ENCODE results near the gene CBFA2T3.

Gene CBFA2T3

DNA sequence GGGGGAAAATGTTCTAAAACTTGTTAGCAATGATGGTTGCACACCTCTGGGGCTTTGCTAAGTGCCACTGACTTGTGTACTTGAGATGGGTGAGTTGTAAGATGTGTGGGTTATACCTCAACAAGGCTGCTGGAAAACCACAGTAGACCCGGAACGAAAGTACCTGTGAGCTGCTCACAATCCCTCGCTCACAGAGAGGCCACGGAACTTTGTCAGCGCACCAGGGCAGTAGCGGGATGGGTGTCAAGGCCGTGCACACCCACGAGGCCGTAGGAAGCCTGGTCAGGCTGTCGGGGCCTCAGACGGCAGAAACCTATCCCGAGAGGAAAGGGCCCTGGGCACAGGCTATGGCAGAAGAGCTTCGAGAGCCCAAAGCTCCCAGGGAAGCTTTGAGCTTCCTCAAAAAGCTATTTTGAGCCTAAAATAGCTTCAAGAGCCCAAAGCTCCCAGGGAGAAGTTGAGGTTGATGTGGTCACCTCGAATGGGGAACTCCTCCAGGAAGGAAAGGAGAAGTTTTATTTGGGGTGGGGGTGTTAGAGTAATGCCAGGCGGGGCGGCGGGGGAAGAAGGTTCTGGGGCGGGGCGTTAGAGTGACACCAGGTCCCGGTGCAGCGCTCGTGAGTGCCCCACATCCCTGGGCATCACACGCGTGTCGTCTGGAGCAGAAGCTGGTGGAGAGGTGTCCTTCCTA, 19.0 kb downstream of the CBFA2T3 start:
- DNase-seq, result no peak

DNA sequence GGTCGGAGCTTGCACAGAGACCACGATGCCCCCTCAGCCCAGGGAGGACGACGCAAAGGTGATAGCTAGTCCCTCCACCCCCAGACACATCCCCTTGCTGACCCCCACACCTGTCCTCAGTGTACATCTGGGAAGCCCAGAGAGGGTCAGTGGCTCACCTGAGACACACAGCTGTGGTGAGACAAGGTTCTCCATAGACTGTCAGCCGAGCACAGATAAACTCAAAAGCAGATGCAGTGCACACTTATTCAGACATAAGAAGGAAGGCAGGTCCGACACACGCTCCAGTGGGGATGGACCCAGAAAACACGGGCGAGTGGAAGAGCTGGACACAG, 19.6 kb downstream of the CBFA2T3 start:
- no peak for DNase-seq

DNA sequence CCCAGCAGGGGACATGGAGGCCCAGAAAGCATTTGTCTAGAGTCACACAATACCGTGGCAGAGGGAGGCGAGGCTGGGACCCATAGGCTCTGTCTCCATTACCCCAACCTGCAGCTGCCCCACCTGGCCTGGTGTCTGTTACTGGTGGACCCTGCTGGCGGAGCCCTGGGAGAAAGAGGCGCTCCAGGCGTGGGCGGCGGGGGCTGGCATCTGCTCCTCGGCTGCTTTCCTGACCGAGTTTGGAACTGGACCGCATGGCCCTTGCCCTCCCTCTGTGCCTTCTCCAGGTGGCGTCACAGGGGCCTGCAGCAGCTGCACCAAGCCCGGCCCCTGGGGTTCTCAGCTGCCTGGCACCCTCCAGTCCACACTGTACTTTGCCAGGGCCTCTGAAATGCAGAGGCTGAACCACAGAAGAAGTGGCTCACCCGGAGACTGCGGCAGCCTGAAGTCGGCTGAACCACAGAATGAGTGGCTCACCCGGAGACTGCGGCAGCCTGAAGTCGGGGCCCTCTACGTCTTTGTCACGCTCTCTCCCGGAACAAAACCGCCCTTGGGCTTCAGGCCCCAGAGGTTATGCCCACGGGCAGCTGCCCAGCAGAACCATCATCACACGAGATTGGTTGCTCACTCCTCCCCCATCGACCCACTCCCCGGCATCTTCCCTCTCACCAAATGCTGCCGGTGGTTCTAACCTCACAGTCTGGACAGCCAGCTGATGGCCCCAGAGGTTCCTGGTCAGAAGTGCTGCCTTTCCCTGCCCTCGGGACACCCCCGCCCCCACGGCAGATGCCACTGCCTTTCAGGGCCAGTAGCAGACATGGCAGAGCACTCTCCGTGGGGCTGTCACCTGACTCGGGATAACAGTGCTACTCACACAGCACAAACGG, 20.2 kb downstream of the CBFA2T3 start:
- peak; percentile 15 for DNase-seq

DNA sequence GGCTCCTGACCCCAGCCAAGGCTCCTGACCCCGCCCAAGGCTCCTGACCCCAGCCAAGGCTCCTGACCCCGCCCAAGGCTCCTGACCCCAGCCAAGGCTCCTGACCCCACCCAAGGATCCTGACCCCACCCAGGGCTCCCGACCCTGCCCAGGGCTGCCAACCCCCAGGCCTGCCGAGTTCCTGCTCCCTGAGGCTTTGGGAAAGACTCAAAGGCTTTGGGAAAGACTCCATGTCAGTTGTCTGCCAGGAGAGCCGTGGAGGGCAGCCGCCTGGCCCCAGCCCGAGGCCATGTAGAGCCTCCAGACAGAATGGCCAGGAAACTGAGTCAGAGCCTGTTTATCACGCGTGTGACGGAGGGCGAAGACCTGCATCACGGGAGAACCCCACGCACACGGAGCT, 21.1 kb downstream of the CBFA2T3 start:
- no peak for DNase-seq

DNA sequence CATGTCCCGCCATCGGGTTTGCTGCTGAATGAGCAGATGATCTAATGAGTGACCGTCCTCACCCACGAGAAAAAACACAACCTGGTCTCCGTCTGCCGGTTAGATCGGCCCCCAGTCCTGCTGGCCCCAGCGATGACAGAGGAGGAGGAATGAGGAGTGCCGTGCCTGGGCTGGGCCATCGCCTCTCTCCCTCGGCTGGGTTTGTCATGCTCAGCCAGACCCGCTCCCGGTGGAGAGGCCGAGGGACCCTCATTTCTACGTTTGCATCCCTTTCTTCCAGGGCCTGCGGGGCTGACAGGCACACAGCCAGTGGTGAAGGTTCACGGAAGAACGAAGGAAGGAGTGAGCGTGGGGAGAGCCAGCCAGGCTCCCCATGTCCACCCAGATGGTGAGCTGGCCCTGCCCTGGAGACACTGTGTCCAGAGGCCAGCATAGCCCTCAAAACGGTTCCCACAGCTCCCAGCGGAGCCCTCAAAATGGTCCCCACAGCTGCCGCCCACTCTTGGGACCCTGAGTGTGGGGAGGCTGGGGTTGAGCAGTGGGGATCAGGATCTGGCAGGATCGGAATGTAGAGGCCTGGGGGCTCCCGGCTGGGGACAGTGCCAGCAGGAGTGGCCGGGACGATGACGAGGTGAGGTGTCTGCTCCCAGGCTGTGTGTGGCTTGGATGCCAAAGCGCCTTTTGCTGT, 23.9 kb downstream of the CBFA2T3 start:
- no peak for DNase-seq

DNA sequence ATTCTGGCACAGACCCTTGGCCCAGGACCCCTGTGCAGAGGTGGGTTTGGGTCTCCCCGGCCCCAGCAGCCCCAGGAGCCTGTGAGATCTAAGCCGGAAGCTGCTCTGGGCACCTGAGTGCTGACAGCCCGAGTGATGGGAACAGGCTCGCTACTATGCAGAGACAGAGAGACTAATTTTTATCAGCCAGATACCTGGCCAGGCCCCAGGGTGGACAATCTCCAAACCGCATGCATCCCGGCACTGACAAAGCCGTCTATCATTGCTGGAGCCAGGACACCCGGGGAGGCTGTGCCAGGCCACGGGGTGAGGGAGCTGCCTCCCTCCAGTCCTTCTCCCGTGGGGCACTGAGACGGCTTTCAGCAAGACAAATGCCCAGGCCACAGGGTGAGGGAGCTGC, 25.0 kb downstream of the CBFA2T3 start:
- no peak for DNase-seq

DNA sequence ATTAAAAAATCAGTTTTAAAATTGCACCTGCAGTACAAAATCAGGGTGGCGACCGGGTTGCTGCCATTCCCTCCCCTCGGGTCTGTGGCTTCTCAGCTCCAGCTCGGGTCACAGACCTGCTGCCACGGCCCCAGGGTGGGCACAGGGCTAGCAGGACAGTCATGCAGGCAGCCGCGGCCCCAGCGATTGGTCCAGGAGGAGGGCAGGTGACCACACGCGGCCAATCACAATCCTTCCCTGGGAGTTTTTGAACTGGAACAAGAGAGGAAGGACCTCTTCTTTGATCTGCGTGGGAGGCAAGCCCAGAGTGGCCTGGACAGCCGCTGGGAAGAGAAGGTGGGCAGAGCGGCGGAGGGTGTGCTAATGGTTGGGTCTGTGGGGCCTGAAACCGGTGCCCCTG, 25.5 kb downstream of the CBFA2T3 start:
- DNase-seq, result no peak

DNA sequence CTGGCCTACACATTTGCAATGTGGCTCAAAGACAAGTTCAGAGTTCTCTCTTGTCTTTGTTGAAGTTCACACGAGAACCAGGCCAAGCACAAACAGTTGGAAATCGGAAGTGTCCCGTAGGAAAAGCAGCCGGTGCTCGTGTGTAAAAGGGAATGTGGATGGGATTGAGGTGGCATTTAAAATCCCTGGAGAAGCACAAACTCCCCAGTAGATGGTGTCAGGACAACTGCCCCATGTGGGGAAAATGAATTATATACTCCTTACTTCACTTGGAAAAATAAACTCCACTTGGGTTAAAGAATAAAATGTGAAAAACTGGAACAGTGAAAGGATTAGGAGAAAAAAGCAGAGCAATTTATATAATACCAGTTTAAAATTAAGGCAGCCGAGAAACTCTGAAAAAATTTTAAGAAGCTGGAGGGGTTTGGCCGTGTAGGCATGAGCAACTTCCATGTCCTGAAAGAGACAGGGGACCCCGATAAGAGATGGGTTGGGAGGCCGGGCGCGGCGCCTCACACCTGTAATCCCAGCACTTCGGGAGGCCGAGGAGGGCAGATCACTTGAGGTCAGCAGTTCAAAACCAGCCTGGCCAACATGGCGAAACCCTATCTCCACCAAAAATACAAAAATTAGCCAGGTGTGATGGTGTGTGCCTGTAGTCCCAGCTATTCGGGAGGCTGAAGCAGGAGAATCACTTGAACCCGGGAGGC, 28.1 kb downstream of the CBFA2T3 start:
- DNase-seq, result no peak

DNA sequence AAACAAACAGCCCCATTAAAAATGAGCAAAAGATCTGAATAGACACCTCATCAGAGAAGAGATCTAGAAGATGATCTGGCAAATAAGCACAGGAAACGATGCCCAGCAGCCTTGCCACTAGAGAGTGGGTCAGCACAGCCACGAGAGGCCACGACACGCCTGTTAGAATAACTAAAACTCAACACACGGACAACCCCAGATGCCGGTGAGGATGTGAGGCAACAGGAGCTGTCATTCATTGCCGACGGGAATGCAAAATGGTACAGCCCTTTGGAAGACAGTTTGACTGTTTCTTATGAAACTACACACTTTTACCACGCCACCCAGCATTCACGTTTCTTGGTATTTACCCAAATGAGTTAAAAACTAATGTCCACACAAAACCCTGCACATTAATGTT, 31.5 kb downstream of the CBFA2T3 start:
- no peak for DNase-seq

DNA sequence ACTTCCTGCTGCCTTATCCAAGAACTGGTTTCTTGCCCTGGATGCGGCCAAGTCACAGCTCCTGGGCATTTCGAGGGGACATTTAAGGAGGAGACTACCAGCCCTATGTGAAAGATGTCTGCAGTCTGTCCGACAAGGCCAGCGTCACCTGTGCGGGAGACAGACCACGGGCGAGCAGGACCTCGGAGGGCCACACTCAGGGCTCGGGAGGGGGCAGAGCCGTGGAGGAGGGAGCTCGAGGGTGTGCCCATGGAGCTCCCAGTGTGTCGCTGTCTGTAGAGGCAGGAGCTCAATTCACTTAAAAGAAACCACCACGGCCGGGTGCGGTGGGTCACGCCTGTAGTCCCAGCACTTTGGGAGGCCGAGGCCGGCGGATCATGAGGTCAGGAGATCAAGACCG, 33.3 kb downstream of the CBFA2T3 start:
- DNase-seq, result no peak

DNA sequence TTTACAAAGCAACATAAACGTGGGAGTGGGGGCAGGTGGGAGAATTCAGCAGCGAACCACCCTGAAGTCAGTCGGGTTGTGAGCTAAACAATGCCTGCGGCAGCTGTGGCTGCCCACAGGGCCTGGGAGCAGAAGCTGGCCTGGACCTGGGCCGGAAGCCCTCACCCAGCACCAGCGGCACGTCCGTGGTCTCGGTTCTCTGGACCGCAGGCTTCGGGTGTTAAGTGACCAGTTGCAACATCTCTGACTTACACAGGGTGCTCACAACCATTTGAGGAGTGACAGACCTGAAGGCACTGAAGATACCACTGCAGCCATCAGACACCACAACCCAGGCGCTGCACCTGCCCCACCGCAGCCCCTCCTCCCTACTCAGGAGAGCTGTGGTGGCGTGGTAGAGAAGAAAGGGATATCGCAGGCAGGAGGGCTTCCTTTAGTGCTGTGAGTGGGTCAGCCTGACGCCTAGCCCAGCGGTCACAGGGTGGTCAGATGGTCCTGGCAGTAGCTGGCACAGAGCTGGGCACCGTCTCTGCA, 33.8 kb downstream of the CBFA2T3 start:
- no peak for DNase-seq

DNA sequence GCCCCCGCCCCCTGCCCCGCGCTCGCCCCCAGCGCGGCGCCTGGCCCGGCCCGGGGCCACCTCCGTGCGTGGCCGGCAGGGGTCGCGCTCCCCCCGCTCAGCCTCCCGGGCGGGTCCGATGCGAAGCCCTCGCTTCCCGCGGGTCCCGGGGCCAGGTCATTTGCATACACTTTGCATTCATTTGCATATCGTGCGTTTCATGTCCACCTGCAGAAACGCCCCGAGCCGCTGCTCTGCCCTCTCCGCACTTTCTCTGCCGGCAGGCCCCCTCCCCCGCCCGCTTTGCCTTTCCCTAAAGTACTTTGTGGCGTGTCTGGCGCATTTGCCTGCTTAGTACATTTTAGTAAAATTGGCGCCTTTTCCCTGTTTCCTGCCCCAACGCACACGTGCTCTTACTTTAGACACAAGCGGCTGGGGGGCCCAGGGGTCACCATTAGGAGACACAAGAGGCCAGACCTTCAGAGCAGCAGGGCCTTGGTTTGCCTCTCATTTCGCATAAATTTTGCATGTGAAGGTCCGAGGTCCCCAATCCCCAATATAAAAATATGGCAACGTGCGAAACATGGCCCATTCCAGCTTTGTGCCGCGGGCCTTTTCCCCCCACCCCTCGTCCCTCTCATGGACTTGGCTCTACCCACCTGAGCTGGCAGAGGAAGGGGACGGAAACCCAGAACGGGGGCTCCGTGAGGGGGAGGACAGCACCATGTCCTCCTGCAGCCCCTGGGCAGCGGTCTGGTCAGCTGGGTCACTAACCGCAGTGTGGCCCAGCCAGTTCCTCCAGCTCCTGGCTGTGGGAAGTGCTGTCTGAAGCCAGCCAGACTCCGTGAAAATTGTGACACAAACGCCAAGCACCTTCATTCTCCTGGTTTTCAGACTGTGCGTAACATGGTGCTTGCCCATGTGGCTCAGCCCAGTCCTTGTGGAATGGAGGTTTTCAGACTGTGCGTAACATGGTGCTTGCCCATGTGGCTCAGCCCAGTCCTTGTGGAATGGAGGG, 34.8 kb downstream of the CBFA2T3 start:
- no peak for DNase-seq

DNA sequence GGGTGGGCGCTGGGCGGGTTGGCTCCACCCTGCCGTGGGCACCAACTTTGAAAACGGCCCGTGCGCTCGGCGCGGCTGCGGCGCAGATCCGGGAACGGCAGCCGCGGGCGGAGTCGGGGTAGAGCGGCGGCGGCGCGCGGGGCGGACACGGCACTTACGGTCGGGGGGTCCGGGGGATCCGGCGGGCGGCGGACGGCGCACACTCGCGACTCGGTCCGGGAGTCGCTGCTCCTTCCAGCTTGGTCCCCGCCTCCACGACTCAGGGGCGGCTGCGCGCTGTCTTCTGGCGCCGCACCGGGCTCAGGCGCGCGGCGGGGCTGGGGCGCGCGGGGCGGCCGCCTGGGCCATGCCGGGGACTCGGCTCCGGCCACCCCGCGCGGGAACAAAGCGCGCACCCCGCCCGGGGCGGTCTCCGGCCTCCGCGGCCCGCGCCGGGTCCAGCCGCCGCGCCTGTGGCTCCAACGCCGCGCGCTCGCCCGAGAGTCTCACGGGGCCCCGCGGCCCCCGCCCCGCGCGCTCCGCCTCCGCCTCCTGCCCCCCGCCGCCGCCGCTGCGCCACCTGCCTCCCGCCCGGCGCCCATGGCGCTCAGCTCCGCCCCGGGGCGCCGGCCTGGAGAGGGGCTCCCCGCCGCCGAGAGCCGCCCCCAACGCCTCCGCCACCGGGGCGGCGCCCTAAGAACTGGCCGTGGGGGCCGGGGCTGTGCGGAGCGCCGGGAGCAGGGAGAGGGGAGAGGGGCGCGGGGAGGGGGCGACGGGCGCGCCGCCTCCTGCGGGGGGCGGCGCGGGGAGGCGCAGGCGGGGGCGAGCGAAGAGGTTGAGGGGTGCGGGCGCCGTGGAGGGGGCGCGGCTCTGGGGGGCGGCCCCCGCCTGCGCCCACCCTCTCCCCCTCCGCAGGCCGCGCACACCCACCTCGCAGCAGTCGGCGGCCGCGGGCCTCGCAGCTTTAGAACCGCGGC, 35.9 kb downstream of the CBFA2T3 start:
- DNase-seq, result no peak

DNA sequence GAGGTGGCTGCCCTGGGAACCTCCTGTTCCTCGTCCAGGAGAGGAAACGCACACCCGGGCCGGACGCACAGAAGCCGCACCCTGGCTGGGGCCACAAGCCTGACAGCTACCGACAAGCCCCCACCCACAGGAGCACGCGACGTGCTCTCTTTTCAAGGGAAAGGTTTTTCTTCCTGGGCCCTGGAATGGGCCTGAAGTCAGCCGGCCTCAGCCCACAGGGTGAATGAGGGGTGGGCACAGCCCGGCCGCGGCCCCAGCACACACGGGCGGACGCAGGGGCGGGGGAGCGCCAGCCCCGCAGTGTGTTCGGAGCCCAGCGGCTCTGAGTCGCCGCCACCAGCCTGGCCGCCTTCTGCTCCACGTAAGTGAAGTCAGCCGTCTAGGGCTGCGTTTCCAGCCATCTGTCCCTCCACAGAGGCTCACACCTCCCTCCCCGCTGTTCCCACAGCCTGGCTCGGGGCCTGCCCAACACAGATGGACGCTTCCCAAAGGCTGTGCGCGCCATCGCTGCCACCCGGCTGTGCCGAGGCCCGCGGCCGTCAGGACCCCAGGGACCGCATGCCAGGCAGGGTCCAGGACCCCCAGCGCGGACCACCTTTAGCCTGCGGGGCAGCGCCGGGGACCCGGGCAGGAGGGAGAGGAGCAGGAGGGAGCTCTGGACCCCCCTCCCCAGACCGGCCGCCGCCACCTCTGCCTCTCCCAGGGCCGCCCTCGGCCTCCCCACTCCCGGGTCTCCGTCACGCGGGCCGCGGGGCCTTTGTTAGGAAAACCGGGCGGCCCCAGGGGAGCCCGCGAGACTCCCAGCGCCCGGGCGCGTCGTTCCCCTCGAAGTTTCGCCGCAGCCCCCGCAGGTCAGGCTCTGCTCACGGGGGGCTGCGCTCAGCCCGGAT, 36.8 kb downstream of the CBFA2T3 start:
- no peak for DNase-seq

DNA sequence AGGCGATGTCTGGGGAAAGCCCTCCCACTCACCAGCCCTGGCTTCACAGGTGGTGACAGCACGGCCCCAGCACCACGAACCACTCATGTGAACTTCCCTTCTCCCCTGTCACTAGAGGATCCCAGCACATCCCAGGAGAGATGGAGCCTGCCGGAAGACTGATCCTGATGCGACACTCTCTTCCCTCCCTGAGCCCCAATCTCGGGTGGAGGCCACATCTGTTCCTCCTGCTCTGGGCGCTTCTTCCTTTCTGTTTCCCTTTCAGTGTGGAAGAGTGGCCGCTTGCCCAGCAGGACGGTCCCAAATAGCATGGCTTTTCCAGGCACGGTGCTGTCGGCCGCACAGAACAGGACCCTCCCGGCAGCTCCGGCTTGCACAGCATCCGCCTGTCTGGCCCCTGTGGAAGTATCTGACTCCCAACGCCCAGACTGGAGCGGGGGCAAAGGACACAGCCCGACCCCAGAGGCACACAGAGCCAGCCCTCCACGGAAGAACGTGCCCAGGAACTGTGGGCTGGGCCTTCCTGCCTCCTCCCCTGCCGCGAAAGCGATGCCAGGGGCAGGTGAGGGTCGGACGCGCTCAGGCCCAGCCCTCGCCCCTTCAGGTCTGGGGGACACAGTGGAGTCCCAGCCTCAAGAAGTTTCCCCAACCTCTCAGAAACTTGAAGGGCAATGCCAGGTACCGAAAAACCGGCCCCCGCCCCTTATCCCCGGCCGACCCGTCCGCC, 37.6 kb downstream of the CBFA2T3 start:
- no peak for DNase-seq

DNA sequence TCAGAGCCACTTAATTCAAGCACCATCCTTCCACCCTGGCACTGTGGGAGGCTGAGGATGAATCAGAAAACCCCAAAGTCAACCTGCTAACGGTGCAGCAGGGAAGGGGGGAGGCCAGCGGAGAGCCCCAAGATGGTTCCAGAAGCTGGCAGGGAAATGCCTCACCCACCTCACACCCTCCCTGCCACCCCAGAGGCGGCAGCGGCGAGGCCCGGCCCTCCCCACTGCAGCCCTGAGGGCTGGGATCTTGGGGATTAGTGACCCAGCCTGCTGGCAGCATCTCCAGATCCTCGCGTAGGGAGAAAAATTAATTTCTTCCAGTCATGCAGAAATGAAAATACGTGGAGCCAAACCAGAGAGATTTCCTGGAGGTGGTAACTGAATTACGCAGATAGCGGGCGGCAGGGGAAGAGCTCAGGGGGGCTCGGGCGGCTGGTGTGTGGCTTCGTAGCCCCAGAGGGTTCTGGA, 38.2 kb downstream of the CBFA2T3 start:
- no peak for DNase-seq

DNA sequence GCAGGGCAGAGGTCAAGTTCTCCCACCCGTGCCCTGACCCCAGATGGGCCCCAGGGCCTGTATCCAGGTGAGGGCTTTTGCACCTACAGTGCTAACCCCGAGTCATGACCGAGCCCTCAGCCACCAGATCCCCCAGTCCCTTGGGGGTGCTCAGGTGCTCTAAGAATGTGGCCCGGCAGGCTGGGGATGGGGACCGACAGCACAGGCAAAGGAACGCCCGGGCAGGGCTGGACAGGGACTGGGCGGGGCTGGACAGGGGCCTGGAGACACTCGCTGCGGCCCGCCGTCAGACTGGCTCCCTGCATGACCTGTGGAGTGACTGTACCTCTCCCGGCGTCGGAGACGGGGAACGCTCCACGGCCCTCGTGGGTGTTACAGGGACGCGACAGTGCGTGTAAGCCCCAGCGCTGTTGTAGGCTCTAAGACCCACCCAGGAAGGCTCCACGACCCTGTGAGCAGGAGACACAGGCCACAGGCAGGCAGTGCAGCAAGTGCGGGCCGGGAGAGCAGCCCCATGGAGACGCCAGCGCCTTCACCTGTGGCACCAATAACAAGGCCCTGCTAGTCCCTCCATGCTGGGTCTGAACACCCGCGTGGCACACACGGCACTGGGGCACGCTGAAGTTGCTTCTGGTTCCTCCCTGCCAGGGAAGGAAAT, 38.8 kb downstream of the CBFA2T3 start:
- no peak for DNase-seq

DNA sequence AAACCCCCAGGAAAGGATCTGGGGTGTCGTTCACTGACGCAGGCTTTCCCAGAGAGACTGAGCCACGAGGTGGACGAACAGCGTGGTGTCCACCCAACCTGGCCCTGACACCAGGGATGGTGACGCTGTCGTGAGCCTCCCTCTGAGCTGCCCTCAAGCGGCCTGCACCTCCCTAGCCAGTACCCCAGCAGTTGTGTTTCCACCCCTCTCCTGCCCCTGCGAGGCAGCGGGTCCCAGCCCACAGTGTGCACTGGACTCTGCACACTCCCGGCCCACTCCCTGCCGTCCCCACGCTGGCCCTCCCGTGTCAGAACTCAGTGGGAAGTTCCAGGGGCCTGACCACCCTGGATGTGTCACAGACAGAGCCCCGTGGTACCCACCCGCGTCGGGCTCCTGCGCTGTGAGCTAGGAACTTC, 39.8 kb downstream of the CBFA2T3 start:
- DNase-seq, result no peak

Data from SHP77 treated with DMSO at 0.1 percent for 48 hours (cell line).